HT-29 (cell line): ENCODE measurements around the gene RPS26. TPM values are rescaled to one million over a fixed set of nuclear protein-coding genes. Genes with fewer than 3 reads are reported as not detected.
A peak's percentile ranks its signal among the peaks of the same experiment; 100 is the strongest.
"Not testable (repeated sequence)": the region's sequence is repeated elsewhere in the genome, so short reads cannot be mapped to it uniquely, and the experiment has no call there.

Experiments used
- DNase-seq: peaks from one replicate; pipeline ENCODE4 v3.0.0-alpha.2; 2015; ENCODE audit warnings: low spot score
- total RNA-seq: library from RNA; depleted of rRNA; stranded (reverse); fragments of >200 nt; shearing (Covaris generic); gene quantifications from 2 replicates; pipeline ENCODE4 v1.2.3, GENCODE V29; 2014; rRNA removed

The RPS26 gene
- total RNA-seq, 1 experiment from 2014 or later = 171 TPM

DNA sequence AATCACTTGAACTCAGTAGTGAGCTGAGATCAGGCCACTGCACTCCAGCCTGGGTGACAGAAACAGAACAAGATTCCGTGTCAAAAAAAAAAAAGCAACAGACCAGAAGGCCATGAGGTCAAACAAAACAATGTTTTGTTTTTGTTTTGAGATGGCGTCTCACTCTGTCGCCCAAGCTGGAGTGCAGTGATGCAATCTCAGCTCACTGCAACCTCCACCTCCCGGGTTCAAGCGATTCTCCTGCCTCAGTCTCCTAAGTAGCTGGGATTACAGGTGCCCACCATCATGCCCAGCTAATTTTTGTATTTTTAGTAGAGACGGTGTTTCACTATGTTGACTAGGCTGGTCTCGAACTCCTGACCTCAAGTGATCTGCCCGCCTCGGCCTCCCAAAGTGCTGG lies 36.2 kb downstream of the RPS26 start:
- not testable (repeated sequence) for DNase-seq

DNA sequence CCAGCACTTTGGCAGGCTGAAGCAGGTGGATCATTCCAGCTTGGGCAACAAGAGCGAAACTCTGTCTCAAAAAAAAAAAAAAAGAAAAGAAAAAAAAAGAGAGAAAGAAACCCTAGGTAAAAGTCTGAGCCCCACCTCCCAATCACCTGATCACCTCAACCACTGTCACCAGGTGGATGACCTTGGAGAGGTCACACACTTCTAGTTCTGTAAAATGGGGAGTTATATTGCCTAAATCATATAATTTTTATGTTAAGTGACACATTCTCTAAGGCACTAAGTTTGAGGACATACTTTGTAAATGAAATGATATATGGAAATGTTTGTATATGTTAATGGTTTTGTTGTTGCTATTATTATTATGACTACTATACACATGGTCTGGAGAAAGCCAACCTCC lies 36.7 kb downstream of the RPS26 start:
- no peak for DNase-seq

DNA sequence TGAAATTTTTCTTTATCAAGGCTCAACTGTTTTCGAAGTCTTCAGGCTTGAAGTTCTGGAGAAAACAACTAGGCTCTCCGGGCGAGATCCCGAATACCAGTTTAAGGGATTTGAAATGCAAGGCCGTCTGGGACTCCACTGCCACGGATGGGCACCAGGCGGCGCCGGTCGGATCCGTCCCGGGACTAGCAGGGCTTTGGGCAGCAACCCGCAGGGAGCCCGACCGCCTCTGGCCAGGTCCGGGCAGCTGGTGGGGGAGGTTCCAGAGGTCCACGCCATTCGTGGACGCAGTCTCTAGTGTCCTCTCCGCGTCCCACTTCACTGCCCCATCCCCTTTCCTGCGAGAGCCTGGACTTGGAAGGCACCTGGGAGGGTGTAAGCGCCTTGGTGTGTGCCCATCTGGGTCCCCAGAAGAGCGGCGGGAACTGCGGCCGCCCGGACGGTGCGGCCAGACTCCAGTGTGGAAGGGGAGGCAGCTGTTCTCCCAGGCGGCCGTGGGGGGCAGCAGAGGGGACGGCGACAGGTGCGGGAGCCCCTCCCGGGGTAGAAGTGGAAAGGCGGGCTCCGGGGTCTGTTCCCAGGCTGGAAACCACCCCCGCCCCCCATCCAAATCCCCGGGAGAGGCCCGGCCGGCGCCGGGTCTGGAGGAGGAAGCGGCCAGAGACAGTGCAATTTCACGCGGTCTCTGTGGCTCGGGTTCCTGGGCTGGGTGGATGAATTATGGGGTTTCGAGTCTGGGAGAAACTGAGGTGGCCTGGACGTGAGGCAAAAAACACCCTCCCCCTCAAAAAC lies 37.4 kb downstream of the RPS26 start:
- peak; percentile 94 for DNase-seq

DNA sequence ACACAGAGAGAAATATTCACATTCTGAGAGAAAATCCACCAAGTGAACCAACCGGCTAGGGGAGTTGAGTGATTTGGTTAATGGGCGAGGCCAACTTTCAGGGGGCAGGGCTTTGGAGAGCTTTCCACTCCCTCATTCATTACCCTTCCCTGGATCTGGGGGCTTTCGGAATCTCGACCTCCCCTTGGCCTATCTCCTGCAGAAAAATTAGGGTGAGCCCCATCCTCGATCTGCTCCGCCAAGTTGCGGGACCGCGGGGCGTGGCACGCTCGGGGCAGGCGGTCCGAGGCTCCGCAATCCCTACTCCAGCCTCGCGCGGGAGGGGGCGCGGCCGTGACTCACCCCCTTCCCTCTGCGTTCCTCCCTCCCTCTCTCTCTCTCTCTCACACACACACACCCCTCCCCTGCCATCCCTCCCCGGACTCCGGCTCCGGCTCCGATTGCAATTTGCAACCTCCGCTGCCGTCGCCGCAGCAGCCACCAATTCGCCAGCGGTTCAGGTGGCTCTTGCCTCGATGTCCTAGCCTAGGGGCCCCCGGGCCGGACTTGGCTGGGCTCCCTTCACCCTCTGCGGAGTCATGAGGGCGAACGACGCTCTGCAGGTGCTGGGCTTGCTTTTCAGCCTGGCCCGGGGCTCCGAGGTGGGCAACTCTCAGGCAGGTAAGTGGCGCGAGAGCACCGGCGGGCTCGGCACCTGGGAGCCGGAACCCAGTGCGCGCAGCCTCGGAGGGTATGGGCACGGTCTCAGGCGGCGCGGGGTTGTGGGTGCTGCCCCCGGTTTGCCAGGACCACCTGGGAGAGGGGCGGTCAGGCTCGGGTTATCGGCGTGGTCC lies 38.2 kb downstream of the RPS26 start, which contains the start of gene ERBB3:
Gene ERBB3 (plus strand): TSS at position 443 of the 833 bp plus-strand sequence. CDS start 136 bp downstream, at position 579.
- DNase-seq = peak; percentile 93

DNA sequence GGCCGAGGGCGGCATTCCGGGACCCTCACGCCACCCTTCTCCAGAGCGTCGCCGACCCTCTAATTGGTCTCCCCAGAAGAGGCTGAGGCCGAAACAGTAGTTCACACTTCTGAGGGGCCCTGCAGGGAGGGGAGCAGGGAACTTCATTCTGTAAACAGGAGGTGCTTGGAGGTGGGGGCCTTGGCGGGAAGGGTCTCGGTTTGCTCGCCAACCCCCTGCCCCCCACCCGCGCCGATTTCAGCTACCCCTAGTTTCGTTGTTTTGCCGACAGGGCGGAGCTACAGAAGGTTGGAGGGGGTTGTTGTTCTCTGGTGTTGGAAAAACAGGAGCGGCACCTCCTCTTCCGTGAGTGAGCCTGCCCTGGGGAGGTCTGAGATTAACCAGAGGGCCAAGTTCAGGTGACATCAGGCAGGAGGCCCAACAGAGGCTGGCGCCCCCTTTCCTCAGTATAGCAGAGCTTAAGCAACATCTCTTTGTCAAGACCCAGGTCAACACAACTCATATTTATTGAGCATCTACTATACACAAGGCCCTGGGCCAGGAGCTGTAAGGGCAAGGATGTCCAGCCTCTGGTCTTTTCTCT lies 38.9 kb downstream of the RPS26 start:
- peak; percentile 64 for DNase-seq

DNA sequence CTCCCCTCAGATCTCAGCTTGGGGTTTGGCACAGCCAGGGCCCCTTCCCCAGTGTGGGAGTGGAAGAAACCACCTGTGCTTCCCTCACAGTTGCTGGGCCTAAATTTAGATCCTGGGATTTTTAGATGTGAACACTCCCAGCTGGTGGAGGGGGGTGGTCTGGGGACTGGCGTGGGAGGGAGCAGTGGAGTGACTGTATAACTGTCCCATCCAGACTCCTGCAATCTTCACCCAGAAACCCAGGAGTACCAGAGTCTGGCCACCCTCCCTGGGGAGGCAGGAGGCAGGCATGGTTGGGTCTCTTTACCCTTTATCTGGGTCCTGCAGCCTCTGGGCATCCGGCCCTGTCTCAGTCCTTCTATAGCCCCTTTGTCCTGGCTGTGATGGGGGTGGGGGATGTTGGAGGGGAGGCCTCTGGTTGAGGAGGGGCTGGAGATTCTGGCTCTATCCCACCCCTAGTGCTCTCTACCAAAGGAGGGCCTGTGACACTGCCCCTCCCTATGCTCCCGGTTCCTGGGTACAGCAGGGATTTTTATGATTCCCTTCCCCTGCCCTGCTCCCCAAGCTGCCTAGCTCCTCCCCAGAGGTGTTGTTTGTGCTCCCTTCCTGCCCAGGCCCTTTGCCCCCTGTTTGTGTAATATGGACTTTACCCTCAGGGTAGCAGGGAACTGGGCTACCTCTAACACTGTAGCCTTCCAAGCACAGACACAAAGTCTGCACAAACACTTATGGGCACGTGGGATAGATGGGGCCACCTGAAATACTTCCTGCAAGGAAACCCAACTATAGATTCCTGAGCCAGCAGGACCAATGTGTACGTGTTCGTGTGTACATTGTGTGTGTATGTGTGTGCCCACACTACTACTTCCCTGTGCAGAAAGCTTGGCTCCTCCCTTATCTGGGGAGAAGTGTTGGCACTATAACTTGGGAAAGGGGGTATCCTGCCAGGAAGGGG lies 40.0 kb downstream of the RPS26 start:
- DNase-seq = peak; percentile 79

DNA sequence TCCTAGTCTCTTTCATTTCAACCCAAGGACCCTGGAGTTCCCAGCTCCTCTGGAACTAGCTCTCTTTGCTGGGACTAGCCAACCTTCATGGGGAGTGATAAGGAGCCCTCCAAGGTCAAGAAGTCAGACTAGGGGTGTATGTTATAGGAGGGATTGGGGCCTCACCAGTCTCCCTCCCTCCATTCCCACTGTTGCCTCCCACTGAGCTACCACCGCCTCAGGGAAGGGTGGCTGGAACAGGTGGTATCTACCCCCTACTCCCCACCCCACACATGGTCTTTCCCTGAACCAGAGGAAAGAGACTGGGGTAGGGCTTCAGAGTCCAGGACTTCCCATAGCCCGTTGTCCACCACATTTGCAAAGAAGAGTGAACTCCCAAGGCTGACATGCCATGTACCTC lies 40.7 kb downstream of the RPS26 start:
- DNase-seq = no peak

DNA sequence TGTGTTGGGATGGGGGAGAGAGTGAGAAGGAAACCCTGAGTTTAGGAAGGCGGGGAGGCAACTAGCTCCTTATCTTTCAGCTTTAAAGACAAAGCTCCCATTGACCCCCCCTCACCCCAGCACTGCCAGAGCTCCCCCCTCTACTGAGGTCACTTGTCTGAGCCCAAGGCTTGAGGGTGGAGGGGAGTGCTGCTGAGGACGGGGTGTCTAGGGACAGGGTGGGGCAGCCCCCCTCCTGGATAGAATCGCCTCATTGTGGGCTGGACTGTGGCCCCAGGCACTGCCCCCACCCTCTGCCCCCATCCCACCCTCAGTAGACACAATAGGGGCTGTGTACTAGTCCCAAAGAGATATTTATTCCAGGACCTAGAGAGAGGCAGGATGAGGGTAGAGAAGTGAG lies 41.2 kb downstream of the RPS26 start:
- no peak for DNase-seq

DNA sequence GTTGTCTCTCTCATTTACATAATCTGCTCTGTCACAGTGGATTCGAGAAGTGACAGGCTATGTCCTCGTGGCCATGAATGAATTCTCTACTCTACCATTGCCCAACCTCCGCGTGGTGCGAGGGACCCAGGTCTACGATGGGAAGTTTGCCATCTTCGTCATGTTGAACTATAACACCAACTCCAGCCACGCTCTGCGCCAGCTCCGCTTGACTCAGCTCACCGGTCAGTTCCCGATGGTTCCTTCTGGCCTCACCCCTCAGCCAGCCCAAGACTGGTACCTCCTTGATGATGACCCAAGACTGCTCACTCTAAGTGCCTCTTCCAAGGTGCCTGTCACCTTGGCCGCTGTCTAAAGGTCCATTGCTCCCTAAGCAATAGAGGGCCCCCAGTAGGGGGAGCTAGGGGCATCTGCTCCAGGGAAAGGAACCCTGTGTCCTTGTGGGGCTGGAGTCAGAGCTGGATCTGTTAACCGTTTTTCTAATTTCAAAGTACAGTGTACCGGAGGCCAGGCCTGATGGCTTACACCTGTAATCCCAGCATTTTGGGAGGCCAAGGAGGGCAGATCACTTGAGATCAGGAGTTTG lies 43.3 kb downstream of the RPS26 start:
- peak; percentile 22 for DNase-seq

DNA sequence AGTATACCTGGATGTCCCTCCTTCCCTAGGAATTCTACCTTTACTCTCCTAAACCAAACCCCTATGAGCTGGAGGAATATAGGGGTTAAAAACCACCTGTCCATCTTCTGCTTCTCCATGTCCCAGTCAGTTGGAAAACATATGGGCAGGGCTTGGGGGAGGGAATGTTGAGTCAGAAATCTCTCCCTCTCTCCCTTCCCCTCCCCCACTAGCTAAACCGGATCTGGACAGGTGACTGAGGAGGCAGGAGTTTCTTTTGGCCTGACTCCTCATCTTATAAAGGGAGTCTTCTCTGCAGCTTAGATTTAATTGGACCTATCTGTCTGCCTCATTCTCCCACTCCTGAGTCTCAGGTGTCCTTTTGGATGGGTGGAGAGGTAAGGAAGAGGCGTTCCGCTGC lies 44.4 kb downstream of the RPS26 start:
- peak; percentile 73 for DNase-seq

DNA sequence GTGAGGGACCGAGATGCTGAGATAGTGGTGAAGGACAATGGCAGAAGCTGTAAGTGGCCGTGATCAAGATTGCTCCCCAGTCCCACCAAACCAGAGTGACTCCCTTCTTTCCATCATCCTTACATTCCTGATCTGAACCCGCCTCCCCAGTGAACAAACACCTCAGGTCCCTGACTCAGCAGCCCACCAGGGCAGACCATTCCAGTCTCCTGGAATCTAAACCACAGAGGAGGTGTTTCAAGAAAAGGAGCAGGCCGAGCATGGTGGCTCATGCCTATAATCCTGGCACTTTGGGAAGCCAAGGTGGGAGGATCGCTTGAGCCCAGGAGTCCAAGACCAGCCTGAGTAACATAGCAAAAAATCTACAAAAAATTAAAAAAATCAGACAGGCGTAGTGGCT lies 44.9 kb downstream of the RPS26 start:
- no peak for DNase-seq

DNA sequence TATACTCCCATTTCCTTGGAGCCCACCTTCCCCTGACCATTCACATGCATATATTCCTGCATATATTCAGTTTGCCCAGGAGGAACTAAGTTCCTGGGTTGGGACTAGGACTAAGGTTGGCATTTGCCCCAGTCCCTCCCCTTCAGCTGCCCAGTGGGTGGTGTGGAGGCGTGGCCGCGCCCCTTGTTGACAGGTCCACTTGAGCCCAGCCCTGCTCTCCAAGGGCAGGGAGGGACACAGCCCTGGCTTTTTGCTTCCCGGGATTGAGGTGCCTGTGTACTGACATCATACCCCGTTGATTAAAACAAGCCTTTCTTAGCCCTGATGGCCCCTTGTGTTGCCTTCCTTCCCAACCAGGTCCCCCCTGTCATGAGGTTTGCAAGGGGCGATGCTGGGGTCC lies 45.5 kb downstream of the RPS26 start:
- peak; percentile 69 for DNase-seq

Other genes starting within 250 kb of the RPS26 start
- 39.3 and 47.7 TPM in 2 replicates for gene SARNP, start 224.2 kb upstream of the RPS26 start, total RNA-seq
- gene ORMDL2, start 223.9 kb upstream of the RPS26 start, total RNA-seq = 35.1 and 46.6 TPM in 2 replicates
- 30.3 and 35.7 TPM in 2 replicates for gene DNAJC14, start 212.3 kb upstream of the RPS26 start, total RNA-seq
- not detected in 2 replicates for gene MMP19, start 199.0 kb upstream of the RPS26 start, total RNA-seq
- 50.5 and 52.1 TPM in 2 replicates for gene PYM1, start 114.0 kb upstream of the RPS26 start, total RNA-seq
- 5.5 and 5.9 TPM in 2 replicates for gene DGKA, start 110.8 kb upstream of the RPS26 start, total RNA-seq
- 2.7 and 7.6 TPM in 2 replicates for gene PMEL, start 75.9 kb upstream of the RPS26 start, total RNA-seq
- 46.8 and 49.4 TPM in 2 replicates for gene CDK2, start 75.1 kb upstream of the RPS26 start, total RNA-seq
- 32.1 and 35.0 TPM in 2 replicates for gene RAB5B, start 67.8 kb upstream of the RPS26 start, total RNA-seq
- 18.1 and 21.8 TPM in 2 replicates for gene SUOX, start 44.6 kb upstream of the RPS26 start, total RNA-seq
- gene IKZF4, start 20.9 kb upstream of the RPS26 start, total RNA-seq = 1.1 and 1.9 TPM in 2 replicates
- 136 and 141 TPM in 2 replicates for gene ERBB3, start 38.2 kb downstream of the RPS26 start, total RNA-seq
- 247 and 323 TPM in 2 replicates for gene PA2G4, start 62.6 kb downstream of the RPS26 start, total RNA-seq
- 3,623 and 3,873 TPM in 2 replicates for gene RPL41, start 74.7 kb downstream of the RPS26 start, total RNA-seq
- gene ZC3H10, start 76.3 kb downstream of the RPS26 start, total RNA-seq = 3.9 and 4.1 TPM in 2 replicates
- 81.1 and 103 TPM in 2 replicates for gene ESYT1, start 86.3 kb downstream of the RPS26 start, total RNA-seq
- gene MYL6B, start 110.7 kb downstream of the RPS26 start, total RNA-seq = 45.6 TPM in 2 replicates
- 918 and 956 TPM in 2 replicates for gene MYL6, start 116.4 kb downstream of the RPS26 start, total RNA-seq
- gene SMARCC2, start 147.6 kb downstream of the RPS26 start, total RNA-seq = 15.5 and 20.2 TPM in 2 replicates
- gene RNF41, start 180.0 kb downstream of the RPS26 start, total RNA-seq = 94.3 and 103 TPM in 2 replicates
- 57.1 and 69.9 TPM in 2 replicates for gene NABP2, start 182.4 kb downstream of the RPS26 start, total RNA-seq
- 8.6 and 10.7 TPM in 2 replicates for gene SLC39A5, start 188.1 kb downstream of the RPS26 start, total RNA-seq
- 8.1 and 13.4 TPM in 2 replicates for gene ANKRD52, start 216.5 kb downstream of the RPS26 start, total RNA-seq
- 8.6 and 20.8 TPM in 2 replicates for gene COQ10A, start 225.0 kb downstream of the RPS26 start, total RNA-seq